ENCODE measurements around the gene ADRM1. TPM values are rescaled to one million over a fixed set of nuclear protein-coding genes. Genes with fewer than 3 reads are reported as not detected.

Gene ADRM1
- polyA plus RNA-seq, 2 of the 4 experiments (the other 2 are of a cell fraction), result 87.9 to 130 TPM

- peak; percentile 59 to 62 for ATAC-seq
- peak; percentile 52 to 93 for DNase-seq (ENCODE audit: low read depth in 1 of 2, low spot score in 1 of 2)
- peak overlapping the region; percentile 97 to 99 for H3K27ac ChIP-seq
- ChIA-PET POLR2A (interaction anchor here (0.5 to 2.6 kb wide), 9 partner anchors 9 to 46 kb away, joined by 3 to 30 read pairs (median 8); partner anchors contain the start of genes LAMA5 and RPS21), CTCF (interaction anchor here (0.7 to 5.3 kb wide), 8 partner anchors 8 to 44 kb away, joined by 3 to 107 read pairs (median 12); partner anchors contain the start of gene LAMA5)
- peak overlapping the region; percentile 91 for H3K4me2 ChIP-seq
- WGBS (ENCODE audit: missing lambda C conversion rate), result 1% methylated on average over 9 of the region's 16 CpGs
- FAIRE-seq, result peak; percentile 94
- no peak overlapping the region for H3K4me3 ChIP-seq
- peaks cover 55% of the 10 kb centered on the region for H3K4me1 ChIP-seq
- TF ChIP-seq ZSCAN20 (CRISPR knock-in tag; IDR thresholded peaks at IDR 0.05), result 0 out of 2 replicates have a peak, but pooled peaks have one; percentile 11
- TF ChIP-seq FOSL2 (IDR thresholded peaks at IDR 0.05), result peak; percentile 64; the same call in 1 of the 2 replicates
- TF ChIP-seq FOSL2 (CRISPR knock-in tag; IDR thresholded peaks at IDR 0.05), result peak; percentile 86
- TF ChIP-seq GATA3 (IDR thresholded peaks at IDR 0.05; ENCODE audit: borderline replicate concordance), result peak; percentile 37
- TF ChIP-seq EP300 (IDR thresholded peaks at IDR 0.05), result peak; percentile 41 to 49; a peak in 1 of 5 replicates
- peak; percentile 51; the same call in 1 of the 2 replicates for TF ChIP-seq MAX (IDR thresholded peaks at IDR 0.05)
- TF ChIP-seq, protein P1, sequence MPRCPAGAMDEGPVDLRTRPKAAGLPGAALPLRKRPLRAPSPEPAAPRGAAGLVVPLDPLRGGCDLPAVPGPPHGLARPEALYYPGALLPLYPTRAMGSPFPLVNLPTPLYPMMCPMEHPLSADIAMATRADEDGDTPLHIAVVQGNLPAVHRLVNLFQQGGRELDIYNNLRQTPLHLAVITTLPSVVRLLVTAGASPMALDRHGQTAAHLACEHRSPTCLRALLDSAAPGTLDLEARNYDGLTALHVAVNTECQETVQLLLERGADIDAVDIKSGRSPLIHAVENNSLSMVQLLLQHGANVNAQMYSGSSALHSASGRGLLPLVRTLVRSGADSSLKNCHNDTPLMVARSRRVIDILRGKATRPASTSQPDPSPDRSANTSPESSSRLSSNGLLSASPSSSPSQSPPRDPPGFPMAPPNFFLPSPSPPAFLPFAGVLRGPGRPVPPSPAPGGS (IDR thresholded peaks at IDR 0.05), result 0 out of 3 replicates have a peak, but pooled peaks have one; percentile 23
- TF ChIP-seq HOXB13 (CRISPR knock-in tag; IDR thresholded peaks at IDR 0.05; ENCODE audit: low read depth), result no peak; the same call in 1 of the 2 replicates
- TF ChIP-seq CBX2 (IDR thresholded peaks at IDR 0.05; ENCODE audit: borderline replicate concordance, low read depth), result no peak
- TF ChIP-seq, protein P2, sequence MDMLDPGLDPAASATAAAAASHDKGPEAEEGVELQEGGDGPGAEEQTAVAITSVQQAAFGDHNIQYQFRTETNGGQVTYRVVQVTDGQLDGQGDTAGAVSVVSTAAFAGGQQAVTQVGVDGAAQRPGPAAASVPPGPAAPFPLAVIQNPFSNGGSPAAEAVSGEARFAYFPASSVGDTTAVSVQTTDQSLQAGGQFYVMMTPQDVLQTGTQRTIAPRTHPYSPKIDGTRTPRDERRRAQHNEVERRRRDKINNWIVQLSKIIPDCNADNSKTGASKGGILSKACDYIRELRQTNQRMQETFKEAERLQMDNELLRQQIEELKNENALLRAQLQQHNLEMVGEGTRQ (IDR thresholded peaks at IDR 0.05), result 0 out of 2 replicates have a peak, but pooled peaks have one; percentile 30
- peak in 1 of 2 experiments; percentile 65; a peak in 2 of 5 replicates for TF ChIP-seq JUN (IDR thresholded peaks at IDR 0.05)
- TF ChIP-seq RNF2 (IDR thresholded peaks at IDR 0.05; ENCODE audit: borderline replicate concordance, low read depth), result no peak
- no peak for TF ChIP-seq HDAC2 (IDR thresholded peaks at IDR 0.05)
- no peak for TF ChIP-seq HOXA7 (CRISPR knock-in tag; IDR thresholded peaks at IDR 0.05)
- no peak for TF ChIP-seq NFE2L2 (conservative IDR thresholded peaks at IDR 0.05; ENCODE audit: low read length)
- TF ChIP-seq, protein P3, sequence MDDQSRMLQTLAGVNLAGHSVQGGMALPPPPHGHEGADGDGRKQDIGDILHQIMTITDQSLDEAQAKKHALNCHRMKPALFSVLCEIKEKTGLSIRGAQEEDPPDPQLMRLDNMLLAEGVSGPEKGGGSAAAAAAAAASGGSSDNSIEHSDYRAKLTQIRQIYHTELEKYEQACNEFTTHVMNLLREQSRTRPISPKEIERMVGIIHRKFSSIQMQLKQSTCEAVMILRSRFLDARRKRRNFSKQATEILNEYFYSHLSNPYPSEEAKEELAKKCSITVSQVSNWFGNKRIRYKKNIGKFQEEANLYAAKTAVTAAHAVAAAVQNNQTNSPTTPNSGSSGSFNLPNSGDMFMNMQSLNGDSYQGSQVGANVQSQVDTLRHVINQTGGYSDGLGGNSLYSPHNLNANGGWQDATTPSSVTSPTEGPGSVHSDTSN (IDR thresholded peaks at IDR 0.05), result no peak
- no peak for TF ChIP-seq MYC (IDR thresholded peaks at IDR 0.05; ENCODE audit: borderline replicate concordance, low read length)
- TF ChIP-seq RAD21 (conservative IDR thresholded peaks at IDR 0.05 in 1 of 2, IDR thresholded peaks at IDR 0.05 in 1 of 2), result peak; percentile 3 to 10; a peak in 1 of 5 replicates
- TF ChIP-seq MAZ (IDR thresholded peaks at IDR 0.05; ENCODE audit: borderline replicate concordance, low read depth, low read length), result peak; percentile 1; the same call in 1 of the 2 replicates
- TF ChIP-seq, protein P4, sequence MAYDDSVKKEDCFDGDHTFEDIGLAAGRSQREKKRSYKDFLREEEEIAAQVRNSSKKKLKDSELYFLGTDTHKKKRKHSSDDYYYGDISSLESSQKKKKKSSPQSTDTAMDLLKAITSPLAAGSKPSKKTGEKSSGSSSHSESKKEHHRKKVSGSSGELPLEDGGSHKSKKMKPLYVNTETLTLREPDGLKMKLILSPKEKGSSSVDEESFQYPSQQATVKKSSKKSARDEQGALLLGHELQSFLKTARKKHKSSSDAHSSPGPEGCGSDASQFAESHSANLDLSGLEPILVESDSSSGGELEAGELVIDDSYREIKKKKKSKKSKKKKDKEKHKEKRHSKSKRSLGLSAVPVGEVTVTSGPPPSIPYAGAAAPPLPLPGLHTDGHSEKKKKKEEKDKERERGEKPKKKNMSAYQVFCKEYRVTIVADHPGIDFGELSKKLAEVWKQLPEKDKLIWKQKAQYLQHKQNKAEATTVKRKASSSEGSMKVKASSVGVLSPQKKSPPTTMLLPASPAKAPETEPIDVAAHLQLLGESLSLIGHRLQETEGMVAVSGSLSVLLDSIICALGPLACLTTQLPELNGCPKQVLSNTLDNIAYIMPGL (CRISPR knock-in tag; IDR thresholded peaks at IDR 0.05; ENCODE audit: borderline replicate concordance), result no peak
- TF ChIP-seq JUNB (IDR thresholded peaks at IDR 0.05), result peak; percentile 30; the same call in 1 of the 2 replicates
- peaks cover 23% of the 10 kb centered on the region for H3K9me3 ChIP-seq
These were observed 47.4 kb downstream of the ADRM1 start for GRCh38 chr20:62350098-62350628.
